ENCODE results near the gene PIP5K1C.

DNA sequence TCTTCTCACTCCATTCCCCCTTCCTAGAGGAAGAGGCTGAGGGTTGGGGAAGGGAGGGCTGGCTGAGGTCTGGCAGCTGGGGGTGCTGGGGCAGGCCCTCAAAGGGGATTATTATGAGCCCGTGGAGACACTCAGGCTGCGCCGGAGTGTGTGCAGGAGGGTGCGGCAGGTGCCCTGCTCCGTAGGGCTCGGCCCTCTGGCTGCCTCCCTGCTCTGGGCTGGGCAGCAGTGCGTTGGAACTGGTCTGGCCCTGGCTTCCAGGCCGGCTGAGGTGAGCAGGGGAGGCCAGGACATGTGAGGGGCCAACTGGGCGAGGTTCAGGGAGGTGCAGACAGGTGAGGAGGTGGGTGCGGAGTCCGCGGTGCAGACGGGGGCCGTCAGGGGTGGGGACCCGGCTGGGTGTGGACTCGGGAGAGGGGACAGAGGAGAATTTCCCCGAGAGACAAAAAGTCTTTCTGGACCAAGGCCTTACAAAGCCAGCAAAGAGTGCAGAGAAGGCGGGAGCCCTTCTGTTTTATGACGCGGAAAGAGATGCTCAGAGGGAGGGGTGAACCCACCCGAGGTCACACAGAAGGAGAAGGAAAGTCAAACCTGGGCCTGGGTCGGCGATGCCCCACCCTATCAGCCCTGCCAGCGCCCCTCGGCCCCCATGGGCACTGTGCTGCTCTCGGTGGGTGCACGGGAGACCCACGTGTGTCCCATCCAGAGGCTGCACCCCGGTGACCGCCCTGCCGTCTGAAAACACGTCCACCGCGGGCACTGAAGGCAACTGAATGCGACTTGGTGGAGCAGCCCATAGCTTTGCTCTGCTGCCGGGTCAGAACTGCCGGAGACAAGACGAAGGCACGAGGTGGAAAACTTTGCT, 31.0 kb downstream of the PIP5K1C start:
- TF ChIP-seq, protein P1, sequence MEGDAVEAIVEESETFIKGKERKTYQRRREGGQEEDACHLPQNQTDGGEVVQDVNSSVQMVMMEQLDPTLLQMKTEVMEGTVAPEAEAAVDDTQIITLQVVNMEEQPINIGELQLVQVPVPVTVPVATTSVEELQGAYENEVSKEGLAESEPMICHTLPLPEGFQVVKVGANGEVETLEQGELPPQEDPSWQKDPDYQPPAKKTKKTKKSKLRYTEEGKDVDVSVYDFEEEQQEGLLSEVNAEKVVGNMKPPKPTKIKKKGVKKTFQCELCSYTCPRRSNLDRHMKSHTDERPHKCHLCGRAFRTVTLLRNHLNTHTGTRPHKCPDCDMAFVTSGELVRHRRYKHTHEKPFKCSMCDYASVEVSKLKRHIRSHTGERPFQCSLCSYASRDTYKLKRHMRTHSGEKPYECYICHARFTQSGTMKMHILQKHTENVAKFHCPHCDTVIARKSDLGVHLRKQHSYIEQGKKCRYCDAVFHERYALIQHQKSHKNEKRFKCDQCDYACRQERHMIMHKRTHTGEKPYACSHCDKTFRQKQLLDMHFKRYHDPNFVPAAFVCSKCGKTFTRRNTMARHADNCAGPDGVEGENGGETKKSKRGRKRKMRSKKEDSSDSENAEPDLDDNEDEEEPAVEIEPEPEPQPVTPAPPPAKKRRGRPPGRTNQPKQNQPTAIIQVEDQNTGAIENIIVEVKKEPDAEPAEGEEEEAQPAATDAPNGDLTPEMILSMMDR (IDR thresholded peaks at IDR 0.05): no peak
- no peak for TF ChIP-seq ZFX (IDR thresholded peaks at IDR 0.05; ENCODE audit: borderline replicate concordance)

Measured in 22Rv1 (cell line).